Muscle of back (tissue), 11 donors: ENCODE results near the gene ERC2. TPM values are rescaled to one million over a fixed set of nuclear protein-coding genes. Genes with fewer than 3 reads are reported as not detected.
A peak's percentile ranks its signal among the peaks of the same experiment; 100 is the strongest.

ENCODE experiments used
- DNase-seq, 3 donors: peaks; one replicate each; pipeline versions ENCODE4 v3.0.0 to v3.0.0-alpha.2; 2013
- polyA plus RNA-seq, 10 donors: library from polyadenylated mRNA; unstranded; fragments of 120-200 nt; gene quantifications; one replicate each; pipeline ENCODE4 v1.2.1, GENCODE V29; 2013; ENCODE audit not compliant: insufficient read length in 10 of 10

ERC2 gene
- polyA plus RNA-seq, 10 donors, result 0.76 to 2.5 (median 1.6) TPM

GRCh38 chr3:56123487-56123886 lies 344.8 kb downstream of the ERC2 start:
- DNase-seq, result no peak

DNA sequence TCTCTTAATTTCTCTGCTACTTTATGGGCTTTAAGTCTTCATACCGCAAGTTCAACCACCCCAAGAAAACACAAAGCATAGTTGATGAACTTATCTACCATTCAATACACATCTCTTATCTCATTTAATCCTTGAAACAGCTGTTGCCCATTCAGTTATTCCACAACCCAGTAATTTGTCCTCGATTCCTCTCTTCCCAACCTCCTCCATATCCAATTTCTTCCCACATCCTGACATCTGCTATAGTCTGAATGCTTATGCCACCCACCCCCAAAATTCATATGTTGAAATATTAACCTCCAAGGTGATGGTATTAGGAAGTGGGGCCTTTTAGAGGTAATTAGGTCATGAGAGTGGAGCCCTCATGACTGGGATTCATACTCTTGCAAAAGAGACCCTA lies 345.4 kb downstream of the ERC2 start:
- DNase-seq, result no peak

GRCh38 chr3:56121716-56122115 lies 346.6 kb downstream of the ERC2 start:
- DNase-seq, result no peak

GRCh38 chr3:56119575-56120349 lies 348.5 kb downstream of the ERC2 start:
- peak; percentile 59 to 86 (median 66) for DNase-seq

- no peak for DNase-seq
Measured at GRCh38 chr3:56118968-56119367, 349.3 kb downstream of the ERC2 start.

- DNase-seq, result no peak
Measured at GRCh38 chr3:56115698-56116097, 352.6 kb downstream of the ERC2 start.

GRCh38 chr3:56115199-56115598 lies 353.1 kb downstream of the ERC2 start:
- no peak for DNase-seq

- no peak for DNase-seq
Measured at GRCh38 chr3:56113908-56114307, 354.4 kb downstream of the ERC2 start.

DNA sequence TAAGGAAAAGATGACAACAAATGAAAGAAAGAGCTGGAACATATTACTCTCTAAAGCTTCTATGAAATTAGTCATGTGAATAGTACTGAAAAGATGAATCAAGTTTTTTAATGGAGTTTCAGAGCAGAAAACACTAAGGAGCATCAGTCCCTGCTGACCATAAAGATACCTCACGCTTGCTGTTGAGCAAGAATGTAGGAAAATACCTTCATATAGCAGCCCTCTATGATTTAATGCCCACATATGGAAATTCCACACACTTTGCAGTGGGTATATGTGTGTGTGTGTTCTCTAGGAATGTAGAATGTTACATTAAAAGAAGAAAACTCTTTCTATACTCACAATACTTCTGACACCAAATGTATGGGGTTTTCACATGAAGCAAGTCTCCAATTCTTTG lies 355.0 kb downstream of the ERC2 start:
- DNase-seq, result no peak

GRCh38 chr3:56111606-56112304 lies 356.5 kb downstream of the ERC2 start:
- peak in 2 of 3 donors; percentile 52 to 74 for DNase-seq

DNA sequence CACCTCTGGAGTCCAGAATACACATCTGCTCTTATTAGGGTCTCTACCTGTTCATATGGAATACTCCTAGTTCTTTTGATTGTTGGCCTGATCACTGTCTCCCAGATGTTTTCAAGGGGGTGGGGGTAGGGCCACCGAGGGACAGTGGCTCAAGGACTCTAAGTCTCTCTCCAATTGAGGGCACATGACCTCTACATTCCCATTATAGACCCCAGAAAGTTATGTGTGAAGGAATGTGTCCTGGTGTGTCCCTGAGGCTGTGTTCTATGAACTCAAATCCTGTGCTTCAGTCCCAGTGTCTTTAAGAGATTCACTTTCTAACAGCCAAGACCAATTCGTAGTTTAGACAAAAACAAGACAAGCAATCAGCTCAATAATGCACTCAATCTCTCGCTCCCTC lies 357.4 kb downstream of the ERC2 start:
- no peak for DNase-seq

GRCh38 chr3:56107157-56107556 lies 361.1 kb downstream of the ERC2 start:
- DNase-seq, result no peak

DNA sequence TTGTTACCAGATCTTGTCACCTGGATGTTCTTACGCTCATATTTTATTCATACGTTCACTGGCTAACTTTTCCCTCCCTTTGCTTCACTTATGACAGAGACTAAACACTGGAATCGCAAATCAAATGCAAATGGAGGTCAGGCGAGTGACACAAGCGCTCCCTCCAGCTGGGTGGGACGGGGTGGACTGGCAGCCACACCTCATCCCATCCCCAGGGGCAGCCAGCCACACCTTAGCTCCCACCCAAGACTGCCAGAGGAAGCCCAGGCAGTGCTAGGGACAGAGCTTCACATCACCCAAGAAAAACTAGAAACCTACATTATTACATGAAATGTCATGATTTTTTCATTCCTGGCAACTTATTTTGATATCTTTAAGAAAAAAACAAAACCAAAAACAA lies 366.2 kb downstream of the ERC2 start:
- no peak for DNase-seq

DNA sequence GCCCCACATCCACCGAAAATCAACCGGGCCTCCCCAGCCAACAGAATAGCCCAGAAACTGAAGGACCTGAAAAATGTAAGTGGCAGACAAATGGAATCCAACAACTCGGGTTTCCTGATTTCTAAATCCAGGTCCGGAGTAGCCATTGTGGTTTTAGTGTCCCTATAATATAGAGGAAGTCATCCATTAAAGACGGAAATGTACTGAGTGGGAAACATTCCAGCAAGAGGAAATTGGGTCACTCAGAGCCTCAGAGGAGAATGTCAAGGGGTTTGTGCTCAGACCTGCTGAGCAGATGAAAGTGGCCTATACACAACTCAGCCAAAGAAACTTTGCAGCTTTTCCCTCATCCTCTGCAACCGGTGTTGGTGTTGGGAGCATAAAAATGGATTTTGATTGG lies 366.7 kb downstream of the ERC2 start:
- no peak for DNase-seq

- peak; percentile 41 to 83 (median 66) for DNase-seq
Measured at GRCh38 chr3:56096999-56097398, 371.3 kb downstream of the ERC2 start.

GRCh38 chr3:56094170-56094569 lies 374.1 kb downstream of the ERC2 start:
- DNase-seq, result no peak

DNA sequence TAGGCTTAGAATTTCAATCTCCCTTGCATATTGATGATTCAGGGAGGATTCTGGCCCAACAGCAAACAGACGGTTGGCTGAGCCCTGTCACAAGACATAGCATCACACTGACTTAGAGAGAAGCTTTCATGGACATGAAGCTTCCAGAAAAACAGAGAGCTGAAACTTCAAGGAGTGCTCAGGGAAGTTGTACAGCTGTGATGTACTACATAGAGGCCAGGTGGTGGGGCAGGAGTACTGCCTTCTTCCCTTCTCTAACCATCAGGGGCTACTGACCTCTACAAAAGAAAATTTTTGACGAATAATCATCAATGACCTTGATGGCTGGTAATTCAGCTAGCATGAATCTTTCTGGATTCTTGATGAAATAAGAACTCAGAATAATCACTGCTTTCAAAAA lies 378.5 kb downstream of the ERC2 start:
- no peak for DNase-seq

DNA sequence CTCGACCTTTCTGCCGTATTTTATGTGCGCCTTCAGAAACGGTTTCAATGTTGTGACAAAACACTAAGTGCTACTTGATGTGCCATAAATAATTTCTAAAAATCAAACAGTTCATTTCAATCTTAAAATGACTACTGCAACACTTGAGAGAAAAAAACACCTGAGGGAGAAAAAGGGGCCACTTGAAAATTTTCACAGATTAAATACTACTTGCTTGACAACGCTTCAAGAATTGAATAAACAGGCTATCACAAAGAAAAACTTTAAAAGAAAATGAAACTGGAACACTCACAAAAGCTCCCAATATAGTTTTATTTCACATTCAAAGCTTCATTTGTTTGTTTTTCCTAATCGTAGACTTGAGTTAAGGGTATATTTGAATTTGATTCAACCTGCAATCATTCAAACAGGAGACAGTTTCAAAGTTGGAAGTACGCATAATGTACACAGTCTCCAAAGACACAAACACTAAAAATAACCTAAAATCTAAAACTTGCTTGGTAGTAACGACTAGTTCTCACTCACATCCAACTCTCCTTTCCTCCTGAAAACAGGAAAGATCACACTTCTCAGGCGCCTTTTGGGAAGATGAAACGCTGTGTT lies 380.7 kb downstream of the ERC2 start:
- DNase-seq, result peak in 1 of 3 donors; percentile 64

- peak in 1 of 3 donors; percentile 46 for DNase-seq
Measured at GRCh38 chr3:56086355-56086754, 381.9 kb downstream of the ERC2 start.

DNA sequence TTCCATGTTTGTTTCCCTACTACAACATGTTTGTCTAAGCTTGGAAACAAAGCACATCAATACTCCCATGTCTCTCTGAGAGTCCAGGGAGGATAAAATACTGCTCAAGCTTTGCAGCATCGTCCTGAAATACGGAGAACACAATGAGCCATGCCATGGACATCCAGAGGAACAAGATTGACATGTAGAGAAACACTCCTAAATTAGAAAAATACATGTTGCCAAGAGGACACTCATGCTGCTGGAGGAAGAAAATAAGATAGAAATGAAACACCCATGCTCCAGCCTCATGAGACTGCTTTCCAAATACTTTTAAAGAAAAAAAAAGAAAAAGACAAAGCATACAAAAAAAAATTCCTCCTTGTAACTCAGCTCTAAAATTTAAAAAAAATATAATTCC lies 387.0 kb downstream of the ERC2 start:
- no peak for DNase-seq

GRCh38 chr3:56076746-56077145 lies 391.5 kb downstream of the ERC2 start:
- DNase-seq, result no peak

DNA sequence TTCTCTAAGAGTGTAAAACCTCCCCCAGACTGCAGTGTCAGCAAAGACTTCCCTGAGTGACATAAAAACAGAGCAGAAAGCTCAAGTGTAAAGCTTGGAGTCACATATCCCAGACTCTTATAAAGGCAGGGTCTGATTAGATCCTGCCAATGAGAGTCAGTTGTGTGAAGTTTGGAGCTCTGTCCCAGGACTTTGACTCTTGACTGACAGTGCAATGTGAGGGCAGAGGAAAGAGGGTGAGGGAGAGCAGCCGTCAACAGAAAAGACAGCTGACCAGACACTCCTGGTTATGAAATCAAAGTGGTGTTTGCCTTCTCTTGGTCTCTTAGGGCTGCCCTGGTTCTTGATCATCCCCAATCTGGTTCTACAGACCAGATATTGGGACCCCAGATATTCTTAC lies 393.2 kb downstream of the ERC2 start:
- DNase-seq, result no peak

GRCh38 chr3:56069766-56070165 lies 398.5 kb downstream of the ERC2 start:
- DNase-seq, result no peak
